NCI-H1092 treated with DMSO at 0.1 percent for 48 hours (cell line): ENCODE data around the gene FGFR2.

Experiments used
- DNase-seq: peaks from one replicate; lab custom pipeline; 2025; lab: John Stamatoyannopoulos, UW

The FGFR2 gene

DNA sequence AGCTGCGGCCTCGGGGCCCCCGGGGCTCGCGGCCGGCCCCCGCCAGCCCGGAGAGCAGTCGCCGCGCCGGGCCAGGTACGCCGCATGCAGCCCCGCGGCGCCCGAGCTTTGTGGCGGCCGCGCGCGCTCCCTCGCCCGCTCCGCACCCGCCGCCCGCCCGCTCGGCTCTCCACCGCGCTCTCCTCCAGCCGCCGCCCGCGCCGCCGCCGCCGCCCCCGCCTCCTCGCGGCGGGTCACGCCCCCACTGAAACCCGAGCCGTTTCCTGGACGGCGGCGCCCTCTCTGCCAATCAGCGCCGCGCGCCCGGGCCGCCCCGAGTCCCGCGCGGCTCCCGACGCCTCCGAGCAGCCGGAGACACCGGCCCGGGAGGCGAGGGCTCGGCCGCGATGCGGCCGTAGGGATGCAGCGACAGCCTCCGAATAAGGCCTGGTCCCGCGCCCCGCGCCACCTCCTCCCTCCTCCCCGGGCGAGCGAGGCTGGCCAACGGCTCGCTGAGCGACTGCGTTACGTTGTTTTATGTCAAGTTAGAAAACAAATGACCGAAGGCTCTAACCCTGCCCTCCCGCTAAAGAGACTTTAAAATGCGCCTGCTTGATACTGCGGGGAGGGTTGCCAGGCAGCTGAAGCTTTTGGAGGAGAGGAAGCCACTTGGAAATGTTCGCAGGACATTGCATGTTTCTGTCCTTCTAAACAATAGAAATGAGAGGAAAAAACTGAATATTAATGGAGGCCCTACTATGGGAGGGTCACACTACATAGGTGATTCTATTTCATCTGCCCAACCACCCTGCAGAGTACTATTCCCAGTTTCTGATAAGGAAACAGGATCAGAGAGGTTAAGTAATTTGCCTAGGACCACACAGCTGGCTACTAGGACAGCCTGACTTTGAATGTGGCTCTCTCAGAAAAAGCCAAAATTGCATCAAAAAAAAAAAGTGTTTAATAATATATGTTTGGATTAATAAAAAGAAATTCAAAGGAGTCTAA is at the start of gene FGFR2:
Gene FGFR2, minus strand, starts transcription at position 182 of the 987 bp plus-strand sequence. CDS start 4,627 bp downstream, outside the sequence.
- DNase-seq = peak; percentile 70

DNA sequence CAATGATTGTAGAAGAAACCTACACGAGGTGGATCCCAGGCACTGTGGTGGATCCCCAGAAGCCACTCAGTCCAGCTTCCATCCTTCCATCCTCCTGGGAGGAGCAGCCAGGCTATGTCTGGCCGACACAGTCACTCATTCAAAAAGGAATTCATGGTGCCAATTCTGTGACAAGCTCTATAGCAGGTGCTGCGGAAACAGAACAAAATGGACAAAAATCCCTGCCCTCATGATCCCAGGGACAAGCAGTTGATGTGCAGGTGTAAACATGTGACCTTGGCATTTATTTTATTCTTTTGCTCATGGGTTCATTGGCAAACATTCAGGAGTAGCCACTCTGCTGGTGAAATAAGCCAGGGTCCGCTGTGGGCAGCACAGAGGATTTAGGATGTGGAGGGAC is 49.2 kb upstream of the FGFR2 start:
- DNase-seq = no peak

DNA sequence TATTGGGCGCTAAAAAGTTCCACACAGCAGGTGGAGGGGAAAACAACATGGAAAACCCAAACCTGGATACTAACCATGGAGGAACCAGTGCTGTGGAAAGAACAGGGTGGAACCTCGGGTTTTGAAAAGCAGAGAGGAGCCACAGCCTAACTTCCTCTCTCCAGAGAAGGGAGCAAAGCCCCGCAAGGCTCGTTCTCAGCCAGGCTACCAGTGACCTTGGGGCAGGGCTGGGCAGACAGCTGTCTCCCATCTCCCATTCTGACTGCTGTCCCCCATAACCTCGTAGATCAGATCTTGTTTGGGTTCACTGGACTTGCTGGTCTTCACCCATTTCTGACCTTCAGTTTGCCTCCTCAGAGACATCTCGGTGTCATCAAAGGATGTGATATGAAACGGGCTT is 47.5 kb upstream of the FGFR2 start:
- no peak for DNase-seq

DNA sequence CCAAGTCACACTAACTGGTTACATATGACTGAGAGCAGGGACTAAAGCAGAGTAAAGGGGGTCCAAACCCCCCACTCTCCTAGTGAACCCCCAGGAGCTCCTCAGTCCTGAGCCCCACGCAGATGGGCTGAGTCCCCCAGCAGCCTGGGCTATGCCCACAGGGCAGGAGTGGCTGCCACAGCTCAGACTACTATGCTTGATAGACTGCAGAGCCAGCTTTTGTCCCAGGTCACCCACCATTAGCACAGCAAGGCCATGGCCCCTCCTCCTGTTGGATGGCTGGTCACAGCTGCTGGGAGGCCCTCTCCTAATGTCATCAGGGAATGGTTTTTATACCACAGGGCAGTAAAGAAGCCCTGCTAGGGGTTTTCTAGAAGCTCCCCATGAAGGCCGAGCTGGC is 46.3 kb upstream of the FGFR2 start:
- no peak for DNase-seq

DNA sequence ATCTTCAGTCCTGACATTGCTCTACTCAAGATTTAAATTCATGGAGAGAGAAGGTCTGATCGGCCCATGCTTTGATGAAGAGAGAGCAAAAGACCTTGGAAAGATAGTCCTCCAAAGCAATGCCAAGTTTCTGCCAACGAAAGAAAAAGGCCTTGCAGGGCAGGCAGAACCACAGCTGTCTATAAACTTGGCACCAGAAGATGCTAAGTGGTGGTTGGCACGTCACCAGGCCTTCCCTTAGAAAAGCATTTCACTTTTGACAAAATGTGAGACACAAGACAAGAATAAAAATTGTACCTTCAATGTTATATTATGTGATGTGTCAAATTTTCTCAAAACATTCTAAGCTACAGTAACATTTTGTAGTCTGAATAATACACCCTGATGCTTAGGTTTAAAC is 42.0 kb upstream of the FGFR2 start:
- DNase-seq = no peak

DNA sequence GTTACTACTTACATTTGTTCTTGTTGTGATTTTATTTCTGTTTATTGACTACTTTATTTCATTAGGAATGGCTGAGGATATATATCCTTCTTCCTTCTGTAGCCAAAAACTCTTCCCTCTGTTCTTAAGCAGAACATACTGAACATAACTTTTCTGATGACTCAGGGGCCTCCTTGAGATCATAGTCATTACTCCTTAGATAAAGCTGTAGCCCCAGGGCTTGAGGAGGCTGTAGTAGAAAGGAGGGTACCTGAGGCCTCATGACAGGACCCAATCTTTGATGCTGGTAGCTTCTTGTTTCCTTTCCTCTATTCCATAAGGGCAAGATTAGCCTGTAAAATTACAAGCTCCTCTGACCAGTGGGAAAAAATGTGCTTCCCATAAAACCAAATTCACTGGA is 41.2 kb upstream of the FGFR2 start:
- no peak for DNase-seq

DNA sequence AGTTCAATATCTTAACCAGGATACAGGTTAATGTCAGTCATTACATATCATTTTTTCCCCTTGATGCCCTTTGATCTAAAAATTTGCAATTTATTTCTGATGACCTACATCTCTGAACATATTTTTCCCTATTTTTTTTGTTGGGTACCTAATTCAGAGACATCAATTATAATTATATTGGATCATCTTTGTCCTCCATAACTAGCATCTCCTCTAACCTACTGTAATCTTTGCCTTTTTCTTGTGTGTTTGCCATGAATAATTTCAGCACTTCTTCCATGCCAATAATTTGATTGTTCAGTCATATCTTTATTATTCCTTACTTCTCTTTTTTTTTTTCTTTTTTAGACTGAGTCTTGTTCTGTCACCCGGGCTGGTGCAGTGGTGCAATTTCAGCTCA is 39.2 kb upstream of the FGFR2 start:
- DNase-seq = no peak

DNA sequence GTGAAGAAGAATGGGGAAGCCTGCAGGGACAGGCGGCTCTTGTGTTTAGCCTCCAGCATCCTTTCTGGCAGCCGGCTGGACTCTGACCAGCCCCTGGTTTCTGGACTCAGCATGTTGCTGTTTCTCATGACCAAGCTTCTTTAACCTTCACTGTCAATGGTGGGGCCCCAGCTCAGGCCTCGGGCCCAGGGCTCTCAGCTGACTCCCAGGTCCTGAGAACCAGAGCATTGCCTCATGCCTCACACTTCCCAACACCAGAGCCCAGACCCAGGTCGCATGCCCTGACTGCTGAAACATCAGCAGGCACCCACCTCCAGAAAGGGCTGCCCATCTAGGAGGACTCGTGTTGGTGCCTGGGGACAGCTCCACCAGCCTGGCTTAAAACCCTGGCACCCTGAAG is 34.8 kb upstream of the FGFR2 start:
- DNase-seq = no peak

DNA sequence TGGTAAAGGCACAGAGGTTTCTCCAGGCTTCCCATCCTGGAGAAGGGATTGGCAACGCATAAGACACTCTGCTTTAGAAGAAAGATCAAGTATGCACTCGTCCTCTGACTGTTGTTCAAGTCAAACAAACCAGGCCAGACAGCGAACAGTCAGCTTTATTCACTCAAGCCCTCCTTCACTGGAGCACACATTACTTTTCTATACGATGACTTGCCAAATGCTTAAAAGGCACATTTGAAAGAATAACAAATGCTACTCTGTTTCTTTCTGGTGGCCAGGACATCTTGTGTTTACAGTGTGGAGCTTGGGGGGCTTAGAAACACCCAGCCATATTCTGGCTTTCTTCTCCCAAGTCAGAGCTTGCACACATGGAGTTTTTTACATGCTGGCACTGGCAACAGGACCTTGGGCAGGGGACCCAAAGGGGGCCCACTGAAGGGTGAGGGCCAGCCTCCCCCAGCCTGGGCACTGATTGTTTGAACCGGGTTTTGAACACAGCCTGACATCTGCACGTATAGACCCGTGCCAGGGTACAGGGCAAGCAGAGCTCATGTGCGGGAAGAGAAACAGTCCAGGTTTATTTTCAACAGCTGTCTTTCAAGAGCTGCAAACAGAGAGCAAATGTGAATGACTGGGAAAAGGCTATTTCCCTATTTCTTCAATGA is 33.3 kb upstream of the FGFR2 start:
- no peak for DNase-seq

DNA sequence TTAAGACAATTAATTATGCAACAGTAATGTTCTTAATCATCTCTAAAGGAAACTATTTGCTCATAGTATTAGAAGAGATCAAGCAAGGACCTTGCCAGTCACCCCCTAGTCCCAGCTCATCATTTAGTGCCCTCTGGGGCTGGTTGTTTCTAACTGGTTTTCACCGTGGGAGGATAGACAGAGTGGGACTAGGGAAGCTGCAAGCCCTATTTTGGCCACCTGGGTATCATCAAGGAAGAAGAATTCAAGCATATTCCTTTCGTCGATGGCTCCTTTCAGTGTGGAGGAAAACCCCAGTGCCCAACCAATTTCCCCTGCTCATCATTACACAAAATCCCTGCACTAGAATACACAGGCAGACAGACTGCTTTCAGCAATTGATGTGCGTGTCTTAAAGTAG is 30.6 kb upstream of the FGFR2 start:
- DNase-seq = no peak

DNA sequence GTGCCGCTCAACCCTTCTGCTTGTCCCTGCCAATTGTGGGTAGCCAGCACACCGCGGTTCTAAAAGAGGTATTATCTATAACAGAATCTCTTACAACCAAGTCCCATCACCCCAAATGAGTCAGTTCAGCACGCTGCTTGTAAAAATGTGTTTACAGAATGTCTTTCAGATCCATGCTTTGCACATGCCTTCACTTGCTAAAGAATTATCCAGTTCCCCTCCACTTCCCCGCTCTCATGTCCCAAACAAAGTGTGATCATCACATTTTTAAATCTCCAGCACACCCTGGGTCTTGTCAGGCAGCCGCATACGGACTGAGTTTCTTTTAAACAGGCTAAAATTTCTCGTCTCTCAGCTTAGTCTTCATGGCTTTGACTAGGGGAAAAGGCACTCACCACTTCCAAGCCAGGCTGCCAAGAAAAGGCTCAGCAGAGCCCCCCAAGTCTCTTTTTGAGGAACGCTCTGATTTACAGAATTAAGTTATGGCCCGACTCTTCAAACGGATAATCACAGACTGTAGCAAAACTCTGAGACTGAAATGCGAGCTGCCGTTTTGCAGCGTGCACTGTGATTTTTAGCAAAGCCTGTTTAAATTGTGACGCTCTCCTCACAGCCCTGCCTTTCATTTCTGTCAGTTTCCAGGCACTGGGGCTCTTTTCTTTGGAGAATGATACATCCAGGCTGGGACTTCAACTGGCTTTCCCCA is 29.8 kb upstream of the FGFR2 start:
- DNase-seq = no peak

DNA sequence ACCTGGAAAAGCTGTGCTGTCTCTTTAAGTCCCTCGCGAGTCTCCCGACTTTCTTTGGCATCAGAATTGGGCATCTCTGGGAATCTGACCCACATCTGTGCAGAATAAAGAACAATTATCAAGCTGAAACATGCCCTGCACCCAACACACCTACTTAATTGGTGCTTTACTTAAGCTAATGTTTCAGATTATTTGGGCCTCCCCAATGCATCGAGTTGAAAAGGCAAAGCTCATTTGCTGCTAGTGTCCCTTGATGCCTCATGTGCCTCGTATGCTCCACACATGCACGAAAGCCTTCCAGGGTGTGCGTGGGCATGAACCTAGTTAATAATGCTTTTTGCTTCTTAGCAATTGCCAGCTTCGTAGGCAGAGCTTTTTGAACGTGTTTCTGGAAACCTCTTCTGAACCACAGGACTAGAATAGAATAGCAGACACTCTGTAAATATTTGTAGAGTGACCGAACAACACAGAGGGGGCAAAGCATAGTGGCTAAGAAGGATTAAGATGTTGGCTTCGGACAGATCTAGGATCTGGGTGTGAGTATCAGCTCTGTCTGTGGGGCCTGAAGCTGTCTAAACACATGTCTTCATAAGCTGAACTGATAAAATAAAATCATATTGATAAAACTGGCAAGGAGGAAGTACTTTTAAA is 26.7 kb upstream of the FGFR2 start:
- peak; percentile 1 for DNase-seq

DNA sequence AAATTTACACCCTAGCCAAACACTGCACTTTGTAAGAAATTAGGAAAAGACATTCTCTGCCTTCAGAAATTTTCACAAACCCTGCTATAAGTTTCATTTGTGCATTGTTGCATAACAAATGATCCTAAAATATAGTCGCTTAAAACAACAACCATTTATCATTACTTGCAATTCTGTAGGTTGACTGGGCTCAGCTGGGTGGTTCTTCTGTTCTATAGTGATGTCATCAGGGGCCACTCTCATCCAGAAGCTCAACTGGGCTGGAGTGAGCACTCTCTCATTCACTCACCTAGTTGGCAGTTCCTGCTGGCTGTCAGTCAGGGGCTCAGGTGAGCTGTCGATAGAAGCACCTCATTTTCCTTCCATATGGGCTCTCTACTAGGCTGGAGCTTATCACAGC is 20.7 kb upstream of the FGFR2 start:
- DNase-seq = no peak

DNA sequence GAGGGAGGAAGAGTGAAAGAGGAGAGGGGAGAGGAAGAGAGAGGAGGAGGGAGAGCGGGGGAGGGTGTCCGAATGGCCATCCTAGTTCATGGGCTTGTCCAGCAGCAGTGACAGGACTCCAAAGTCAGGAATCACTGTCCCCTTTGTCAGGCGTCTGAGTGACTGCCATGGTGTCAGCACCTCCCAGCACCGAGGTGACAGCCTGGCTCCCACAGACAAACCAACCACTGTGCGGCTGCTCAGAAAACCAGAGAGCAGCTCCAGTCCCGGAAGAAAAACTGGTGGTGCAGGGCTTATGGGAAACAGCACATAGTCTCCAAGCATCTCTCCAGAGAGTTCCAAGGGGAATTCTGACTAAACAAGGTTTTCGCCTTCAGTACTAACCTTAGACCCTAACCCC is 18.9 kb upstream of the FGFR2 start:
- DNase-seq = no peak

DNA sequence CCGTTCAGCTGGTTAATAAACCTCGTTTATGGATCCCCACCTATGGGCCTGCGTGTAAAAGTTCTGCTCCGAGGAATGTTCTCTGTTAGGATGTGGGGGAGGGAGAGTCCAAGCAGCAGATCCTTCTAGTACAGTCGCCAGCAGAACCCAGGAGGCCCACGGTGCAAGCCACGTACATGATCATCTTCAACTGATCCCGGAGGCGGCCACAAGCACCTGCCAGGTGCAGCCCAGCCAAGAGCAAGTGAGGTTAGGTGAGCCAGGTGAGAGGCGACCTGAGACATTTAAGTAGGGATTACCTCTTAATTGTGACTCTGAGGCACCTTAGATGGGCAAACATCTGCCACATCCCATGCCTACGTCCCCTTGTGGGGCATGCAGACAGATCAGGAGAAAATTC is 18.0 kb upstream of the FGFR2 start:
- no peak for DNase-seq

DNA sequence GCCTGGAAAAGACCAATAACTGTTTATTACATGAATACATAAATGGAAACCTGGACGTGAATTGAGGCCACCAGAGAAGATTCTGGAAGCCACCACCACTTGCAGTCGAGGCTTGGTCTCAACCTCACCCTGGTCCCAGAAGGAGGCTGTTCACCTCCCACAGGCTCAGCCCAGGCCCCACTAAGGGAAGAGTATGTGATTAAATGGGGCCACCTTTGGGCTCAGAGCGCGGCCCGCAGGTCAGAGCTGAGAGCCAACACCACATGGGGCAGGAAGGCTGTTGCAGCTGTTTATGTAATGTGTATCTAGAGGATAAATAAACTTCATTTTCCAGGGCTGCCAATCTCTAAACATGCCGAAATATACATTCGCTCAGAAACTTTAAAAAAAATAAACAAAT is 17.6 kb upstream of the FGFR2 start:
- DNase-seq = no peak

DNA sequence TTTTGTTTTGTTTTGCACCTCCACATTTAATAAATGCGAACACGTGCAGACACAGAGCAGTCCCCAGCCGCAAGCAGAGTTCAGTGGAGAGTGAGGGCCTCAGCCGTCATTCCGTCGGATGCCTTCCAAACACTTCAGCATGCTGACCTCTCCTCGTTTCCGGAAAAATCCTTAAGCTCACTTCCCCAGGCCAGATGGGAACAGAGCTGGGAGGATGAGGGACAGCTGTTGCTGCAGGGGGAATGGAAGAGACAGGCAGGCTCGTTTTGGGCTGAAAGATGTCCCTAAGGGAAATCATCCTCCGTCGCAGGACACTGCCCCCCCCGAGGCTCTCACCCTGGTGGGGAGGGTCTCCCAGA is 17.2 kb upstream of the FGFR2 start:
- no peak for DNase-seq

DNA sequence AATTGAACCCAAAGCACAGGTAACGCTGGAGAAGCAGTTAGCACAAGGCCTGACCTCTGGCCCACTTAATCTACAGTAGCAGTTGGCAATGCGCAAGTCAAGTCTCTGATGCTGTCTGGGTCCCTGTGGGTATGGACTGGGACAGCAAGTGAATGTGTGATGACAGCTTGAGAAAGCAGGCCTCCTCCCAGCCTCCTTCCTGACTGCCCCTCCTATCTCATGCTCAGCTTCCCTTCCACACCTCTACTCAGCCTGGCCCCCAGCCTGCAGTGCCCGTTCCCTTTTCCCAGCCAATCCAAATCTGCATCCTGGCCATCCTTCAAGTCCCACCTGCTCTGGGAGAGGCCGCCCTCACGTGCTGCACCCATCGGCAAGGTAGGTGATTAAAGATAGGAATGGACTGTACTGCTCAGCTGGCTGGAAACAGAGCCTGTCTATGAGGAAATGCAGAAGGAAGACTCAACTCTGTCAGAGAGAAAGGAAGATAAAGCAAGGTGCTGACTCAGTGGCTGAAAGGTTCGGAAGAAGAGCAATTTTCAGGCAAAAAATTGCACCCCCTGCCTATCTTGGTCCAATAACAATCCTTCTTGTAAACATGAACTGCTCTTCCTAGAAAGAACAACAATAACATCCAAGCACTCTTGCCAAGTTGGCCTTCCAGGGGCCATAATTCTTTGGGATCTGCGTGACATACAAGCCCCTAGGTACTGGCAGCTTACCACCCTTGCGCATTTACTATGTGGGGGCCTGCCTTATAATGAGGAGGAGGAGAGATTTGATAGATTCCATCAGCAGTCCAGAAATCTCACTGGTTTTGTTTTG is 16.6 kb upstream of the FGFR2 start:
- no peak for DNase-seq

DNA sequence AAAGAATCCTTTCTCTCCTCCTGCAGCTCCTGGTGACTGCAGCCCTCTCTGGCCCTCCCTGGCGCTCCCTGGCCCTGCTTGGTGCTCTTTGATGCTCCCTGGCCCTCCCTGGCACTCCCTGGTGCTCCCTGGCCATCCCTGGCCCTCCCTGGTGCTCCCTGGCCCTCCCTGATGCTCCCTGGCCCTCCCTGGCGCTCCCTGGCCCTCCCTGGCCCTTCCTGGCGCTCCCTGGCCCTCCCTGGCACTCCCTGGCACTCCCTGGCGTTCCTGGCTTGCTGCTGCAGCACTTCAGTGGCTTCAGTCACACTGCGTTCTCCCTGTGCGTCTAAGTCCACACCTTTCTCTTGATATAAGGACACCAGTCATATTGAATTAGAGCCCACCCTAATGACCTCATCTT is 15.2 kb upstream of the FGFR2 start:
- no peak for DNase-seq

DNA sequence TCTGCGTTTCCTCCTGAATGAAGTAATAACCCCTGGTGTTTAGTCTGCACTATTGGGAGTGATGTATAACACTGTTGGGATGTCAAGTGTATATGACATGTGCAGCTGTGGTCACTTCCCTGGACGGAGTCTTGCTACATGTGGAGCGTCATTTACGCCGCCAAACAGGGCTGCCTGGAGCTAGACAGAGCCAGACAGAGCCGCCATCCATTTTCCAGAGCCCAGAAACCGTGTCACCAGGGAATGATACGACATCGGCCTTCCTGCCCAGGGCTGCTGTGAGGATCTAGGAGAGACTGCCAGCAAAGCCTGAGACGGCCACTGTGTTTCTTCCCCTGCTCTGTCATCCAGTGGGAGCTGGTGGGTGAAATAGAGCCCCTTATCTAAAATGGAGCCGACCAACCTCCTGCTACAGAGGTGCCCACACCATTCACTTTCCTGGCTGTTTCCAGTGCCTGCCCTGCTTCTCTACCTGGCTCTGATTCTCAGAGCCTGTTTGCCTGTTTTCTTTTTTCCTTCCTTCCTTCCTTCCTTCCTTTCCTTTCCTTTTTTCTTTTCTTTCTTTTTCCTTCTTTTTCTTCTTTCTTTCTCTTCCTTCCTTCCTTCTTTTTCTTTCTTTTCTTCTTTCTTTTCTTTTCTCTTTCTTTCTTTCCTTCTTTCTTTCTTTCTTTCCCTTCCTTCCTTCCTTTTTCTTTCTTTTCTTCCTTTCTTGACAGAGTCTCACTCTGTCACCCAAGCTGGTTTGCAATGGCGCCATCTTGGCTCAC is 13.3 kb upstream of the FGFR2 start:
- DNase-seq = no peak
